ENCODE measurements around the gene KIF3C. TPM values are rescaled to one million over a fixed set of nuclear protein-coding genes. Genes with fewer than 3 reads are reported as not detected.

Gene KIF3C
- total and polyA plus RNA-seq, 9 of the 15 experiments (the other 6 are each of a cell fraction or from before 2014, with no cell fraction given): 0.69 to 6.7 (median 3.3) TPM

DNA sequence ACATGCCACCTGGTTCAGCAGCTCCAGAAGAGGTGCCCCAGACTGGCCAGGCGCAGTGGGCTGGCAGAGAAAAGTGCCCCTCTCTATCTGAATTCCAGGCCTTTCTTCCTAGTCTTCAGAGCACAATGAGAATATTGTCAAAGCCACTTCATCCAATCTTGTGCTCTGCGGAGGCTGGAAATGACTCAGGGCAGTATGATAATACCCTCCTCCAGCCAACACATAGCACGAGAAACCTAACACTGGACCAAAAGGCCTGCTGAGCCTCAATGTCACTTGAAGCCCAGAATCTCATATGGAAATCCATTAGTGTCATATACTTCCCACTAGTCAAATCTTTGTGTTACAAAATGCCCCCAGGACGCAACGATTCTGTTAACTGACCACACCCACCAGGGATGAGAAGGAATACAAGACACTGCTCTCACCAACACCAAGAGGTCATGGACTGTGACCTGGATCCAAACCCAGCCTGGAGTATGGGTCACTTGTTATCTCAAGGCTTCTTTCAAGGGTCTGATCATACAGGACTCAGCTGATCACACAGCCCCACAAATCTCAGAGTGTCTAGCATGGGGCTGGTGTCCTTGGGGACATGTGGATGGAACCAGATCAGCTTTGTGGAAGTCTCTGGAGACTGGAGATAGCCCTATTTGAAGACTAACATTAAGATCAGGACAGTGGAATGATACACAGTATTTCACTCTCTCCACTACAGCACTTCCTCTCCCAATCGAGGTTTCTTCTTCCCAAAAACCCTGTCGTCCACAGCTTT, 10.1 kb downstream of the KIF3C start (continued):
- TF ChIP-seq TCF3 (CRISPR knock-in tag; IDR thresholded peaks at IDR 0.05) (peak; percentile 52), ILF3 (IDR thresholded peaks at IDR 0.05; ENCODE audit: borderline replicate concordance) (no peak), RNF2 (IDR thresholded peaks at IDR 0.05) (no peak), KAT2B (IDR thresholded peaks at IDR 0.05; ENCODE audit: low read depth, low read length) (no peak), GATAD2B (IDR thresholded peaks at IDR 0.05; ENCODE audit: borderline replicate concordance) (no peak), ZC3H8 (IDR thresholded peaks at IDR 0.05) (no peak), HDAC2 (IDR thresholded peaks at IDR 0.05) (no peak), ZNF766 (CRISPR knock-in tag; conservative IDR thresholded peaks at IDR 0.05) (0 out of 2 replicates have a peak, but pooled peaks have one; percentile 36), ZNF311 (CRISPR knock-in tag; IDR thresholded peaks at IDR 0.05) (no peak), ZNF57 (CRISPR knock-in tag; IDR thresholded peaks at IDR 0.05) (no peak)
- TF ChIP-seq, protein P1, sequence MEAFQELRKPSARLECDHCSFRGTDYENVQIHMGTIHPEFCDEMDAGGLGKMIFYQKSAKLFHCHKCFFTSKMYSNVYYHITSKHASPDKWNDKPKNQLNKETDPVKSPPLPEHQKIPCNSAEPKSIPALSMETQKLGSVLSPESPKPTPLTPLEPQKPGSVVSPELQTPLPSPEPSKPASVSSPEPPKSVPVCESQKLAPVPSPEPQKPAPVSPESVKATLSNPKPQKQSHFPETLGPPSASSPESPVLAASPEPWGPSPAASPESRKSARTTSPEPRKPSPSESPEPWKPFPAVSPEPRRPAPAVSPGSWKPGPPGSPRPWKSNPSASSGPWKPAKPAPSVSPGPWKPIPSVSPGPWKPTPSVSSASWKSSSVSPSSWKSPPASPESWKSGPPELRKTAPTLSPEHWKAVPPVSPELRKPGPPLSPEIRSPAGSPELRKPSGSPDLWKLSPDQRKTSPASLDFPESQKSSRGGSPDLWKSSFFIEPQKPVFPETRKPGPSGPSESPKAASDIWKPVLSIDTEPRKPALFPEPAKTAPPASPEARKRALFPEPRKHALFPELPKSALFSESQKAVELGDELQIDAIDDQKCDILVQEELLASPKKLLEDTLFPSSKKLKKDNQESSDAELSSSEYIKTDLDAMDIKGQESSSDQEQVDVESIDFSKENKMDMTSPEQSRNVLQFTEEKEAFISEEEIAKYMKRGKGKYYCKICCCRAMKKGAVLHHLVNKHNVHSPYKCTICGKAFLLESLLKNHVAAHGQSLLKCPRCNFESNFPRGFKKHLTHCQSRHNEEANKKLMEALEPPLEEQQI (IDR thresholded peaks at IDR 0.05): no peak
- TF ChIP-seq, protein P2, sequence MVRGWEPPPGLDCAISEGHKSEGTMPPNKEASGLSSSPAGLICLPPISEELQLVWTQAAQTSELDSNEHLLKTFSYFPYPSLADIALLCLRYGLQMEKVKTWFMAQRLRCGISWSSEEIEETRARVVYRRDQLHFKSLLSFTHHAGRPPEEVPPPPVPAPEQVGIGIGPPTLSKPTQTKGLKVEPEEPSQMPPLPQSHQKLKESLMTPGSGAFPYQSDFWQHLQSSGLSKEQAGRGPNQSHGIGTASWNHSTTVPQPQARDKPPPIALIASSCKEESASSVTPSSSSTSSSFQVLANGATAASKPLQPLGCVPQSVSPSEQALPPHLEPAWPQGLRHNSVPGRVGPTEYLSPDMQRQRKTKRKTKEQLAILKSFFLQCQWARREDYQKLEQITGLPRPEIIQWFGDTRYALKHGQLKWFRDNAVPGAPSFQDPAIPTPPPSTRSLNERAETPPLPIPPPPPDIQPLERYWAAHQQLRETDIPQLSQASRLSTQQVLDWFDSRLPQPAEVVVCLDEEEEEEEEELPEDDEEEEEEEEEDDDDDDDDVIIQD (CRISPR knock-in tag; IDR thresholded peaks at IDR 0.05): no peak
- TF ChIP-seq, protein P3, sequence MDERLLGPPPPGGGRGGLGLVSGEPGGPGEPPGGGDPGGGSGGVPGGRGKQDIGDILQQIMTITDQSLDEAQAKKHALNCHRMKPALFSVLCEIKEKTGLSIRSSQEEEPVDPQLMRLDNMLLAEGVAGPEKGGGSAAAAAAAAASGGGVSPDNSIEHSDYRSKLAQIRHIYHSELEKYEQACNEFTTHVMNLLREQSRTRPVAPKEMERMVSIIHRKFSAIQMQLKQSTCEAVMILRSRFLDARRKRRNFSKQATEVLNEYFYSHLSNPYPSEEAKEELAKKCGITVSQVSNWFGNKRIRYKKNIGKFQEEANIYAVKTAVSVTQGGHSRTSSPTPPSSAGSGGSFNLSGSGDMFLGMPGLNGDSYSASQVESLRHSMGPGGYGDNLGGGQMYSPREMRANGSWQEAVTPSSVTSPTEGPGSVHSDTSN (CRISPR knock-in tag; IDR thresholded peaks at IDR 0.05; ENCODE audit: low read depth): no peak
- TF ChIP-seq, protein P3 (tag; conservative IDR thresholded peaks at IDR 0.05; ENCODE audit: low read depth): no peak
- TF ChIP-seq, protein P4, sequence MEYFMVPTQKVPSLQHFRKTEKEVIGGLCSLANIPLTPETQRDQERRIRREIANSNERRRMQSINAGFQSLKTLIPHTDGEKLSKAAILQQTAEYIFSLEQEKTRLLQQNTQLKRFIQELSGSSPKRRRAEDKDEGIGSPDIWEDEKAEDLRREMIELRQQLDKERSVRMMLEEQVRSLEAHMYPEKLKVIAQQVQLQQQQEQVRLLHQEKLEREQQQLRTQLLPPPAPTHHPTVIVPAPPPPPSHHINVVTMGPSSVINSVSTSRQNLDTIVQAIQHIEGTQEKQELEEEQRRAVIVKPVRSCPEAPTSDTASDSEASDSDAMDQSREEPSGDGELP (CRISPR knock-in tag; IDR thresholded peaks at IDR 0.05; ENCODE audit: borderline replicate concordance): 0 out of 2 replicates have a peak, but pooled peaks have one; percentile 5
- TF ChIP-seq, protein P5, sequence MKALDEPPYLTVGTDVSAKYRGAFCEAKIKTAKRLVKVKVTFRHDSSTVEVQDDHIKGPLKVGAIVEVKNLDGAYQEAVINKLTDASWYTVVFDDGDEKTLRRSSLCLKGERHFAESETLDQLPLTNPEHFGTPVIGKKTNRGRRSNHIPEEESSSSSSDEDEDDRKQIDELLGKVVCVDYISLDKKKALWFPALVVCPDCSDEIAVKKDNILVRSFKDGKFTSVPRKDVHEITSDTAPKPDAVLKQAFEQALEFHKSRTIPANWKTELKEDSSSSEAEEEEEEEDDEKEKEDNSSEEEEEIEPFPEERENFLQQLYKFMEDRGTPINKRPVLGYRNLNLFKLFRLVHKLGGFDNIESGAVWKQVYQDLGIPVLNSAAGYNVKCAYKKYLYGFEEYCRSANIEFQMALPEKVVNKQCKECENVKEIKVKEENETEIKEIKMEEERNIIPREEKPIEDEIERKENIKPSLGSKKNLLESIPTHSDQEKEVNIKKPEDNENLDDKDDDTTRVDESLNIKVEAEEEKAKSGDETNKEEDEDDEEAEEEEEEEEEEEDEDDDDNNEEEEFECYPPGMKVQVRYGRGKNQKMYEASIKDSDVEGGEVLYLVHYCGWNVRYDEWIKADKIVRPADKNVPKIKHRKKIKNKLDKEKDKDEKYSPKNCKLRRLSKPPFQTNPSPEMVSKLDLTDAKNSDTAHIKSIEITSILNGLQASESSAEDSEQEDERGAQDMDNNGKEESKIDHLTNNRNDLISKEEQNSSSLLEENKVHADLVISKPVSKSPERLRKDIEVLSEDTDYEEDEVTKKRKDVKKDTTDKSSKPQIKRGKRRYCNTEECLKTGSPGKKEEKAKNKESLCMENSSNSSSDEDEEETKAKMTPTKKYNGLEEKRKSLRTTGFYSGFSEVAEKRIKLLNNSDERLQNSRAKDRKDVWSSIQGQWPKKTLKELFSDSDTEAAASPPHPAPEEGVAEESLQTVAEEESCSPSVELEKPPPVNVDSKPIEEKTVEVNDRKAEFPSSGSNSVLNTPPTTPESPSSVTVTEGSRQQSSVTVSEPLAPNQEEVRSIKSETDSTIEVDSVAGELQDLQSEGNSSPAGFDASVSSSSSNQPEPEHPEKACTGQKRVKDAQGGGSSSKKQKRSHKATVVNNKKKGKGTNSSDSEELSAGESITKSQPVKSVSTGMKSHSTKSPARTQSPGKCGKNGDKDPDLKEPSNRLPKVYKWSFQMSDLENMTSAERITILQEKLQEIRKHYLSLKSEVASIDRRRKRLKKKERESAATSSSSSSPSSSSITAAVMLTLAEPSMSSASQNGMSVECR (CRISPR knock-in tag; IDR thresholded peaks at IDR 0.05): no peak
